ENCODE measurements around the gene AGAP4.
"Not testable (repeated sequence)": the region's sequence is repeated elsewhere in the genome, so short reads cannot be mapped to it uniquely, and the experiment has no call there.

The AGAP4 gene

GRCh38 chr10:45820107-45820830, 27.0 kb downstream of the AGAP4 start:
- not testable (repeated sequence) for H3K27ac ChIP-seq (ENCODE audit: low read depth in 2 of 2, low read length in 2 of 2); H3K4me1 ChIP-seq (ENCODE audit: control insufficient read depth in 2 of 2, insufficient read depth in 2 of 2, low read length in 2 of 2); H3K36me3 ChIP-seq (ENCODE audit: control insufficient read depth in 2 of 2, insufficient read depth in 2 of 2, low read length in 2 of 2); H3K27me3 ChIP-seq (ENCODE audit: control insufficient read depth in 2 of 2, insufficient read depth in 2 of 2, low read length in 2 of 2); H3K9ac ChIP-seq (ENCODE audit: low read depth in 1 of 2, low read length in 2 of 2); H3K4me3 ChIP-seq (ENCODE audit: low read length in 2 of 2); H3K9me3 ChIP-seq (ENCODE audit: control insufficient read depth in 2 of 2, low read length in 2 of 2)

DNA sequence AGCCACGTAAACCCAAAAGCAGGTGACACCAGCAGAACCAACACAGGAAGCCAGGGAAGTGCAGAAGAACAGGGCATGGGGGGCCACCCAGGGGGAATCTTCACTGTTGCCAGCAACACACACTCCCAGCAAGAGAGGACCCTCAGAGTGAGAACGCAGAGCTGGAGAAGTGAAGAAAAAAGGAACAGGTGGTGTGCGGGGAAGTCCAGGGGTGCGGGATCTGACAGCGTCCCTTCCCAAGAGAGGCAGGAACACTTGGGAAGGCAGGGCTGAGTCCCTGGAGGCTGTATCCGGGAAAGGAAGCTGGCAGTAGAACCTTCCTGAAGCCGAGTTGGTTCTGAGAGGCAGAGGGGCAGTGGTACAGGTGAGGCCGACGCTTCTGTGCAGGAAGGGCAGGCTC, 27.7 kb downstream of the AGAP4 start:
- H3K4me3 ChIP-seq (ENCODE audit: low read length in 2 of 2), result no peak overlapping the region
- H3K27ac ChIP-seq (ENCODE audit: low read depth in 2 of 2, low read length in 2 of 2), result no peak overlapping the region
- no peaks in the 10 kb centered on the region for H3K27me3 ChIP-seq (ENCODE audit: control insufficient read depth in 2 of 2, insufficient read depth in 2 of 2, low read length in 2 of 2)
- H3K9ac ChIP-seq (ENCODE audit: low read depth in 1 of 2, low read length in 2 of 2), result no peak overlapping the region
- no peaks in the 10 kb centered on the region for H3K36me3 ChIP-seq (ENCODE audit: control insufficient read depth in 2 of 2, insufficient read depth in 2 of 2, low read length in 2 of 2)
- no peaks in the 10 kb centered on the region for H3K4me1 ChIP-seq (ENCODE audit: control insufficient read depth in 2 of 2, insufficient read depth in 2 of 2, low read length in 2 of 2)
- H3K9me3 ChIP-seq (ENCODE audit: control insufficient read depth in 2 of 2, low read length in 2 of 2), result no peaks in the 10 kb centered on the region

GRCh38 chr10:45817912-45818311, 29.4 kb downstream of the AGAP4 start:
- H3K27me3 ChIP-seq (ENCODE audit: control insufficient read depth in 2 of 2, insufficient read depth in 2 of 2, low read length in 2 of 2), result no peaks in the 10 kb centered on the region
- no peaks in the 10 kb centered on the region for H3K4me1 ChIP-seq (ENCODE audit: control insufficient read depth in 2 of 2, insufficient read depth in 2 of 2, low read length in 2 of 2)

DNA sequence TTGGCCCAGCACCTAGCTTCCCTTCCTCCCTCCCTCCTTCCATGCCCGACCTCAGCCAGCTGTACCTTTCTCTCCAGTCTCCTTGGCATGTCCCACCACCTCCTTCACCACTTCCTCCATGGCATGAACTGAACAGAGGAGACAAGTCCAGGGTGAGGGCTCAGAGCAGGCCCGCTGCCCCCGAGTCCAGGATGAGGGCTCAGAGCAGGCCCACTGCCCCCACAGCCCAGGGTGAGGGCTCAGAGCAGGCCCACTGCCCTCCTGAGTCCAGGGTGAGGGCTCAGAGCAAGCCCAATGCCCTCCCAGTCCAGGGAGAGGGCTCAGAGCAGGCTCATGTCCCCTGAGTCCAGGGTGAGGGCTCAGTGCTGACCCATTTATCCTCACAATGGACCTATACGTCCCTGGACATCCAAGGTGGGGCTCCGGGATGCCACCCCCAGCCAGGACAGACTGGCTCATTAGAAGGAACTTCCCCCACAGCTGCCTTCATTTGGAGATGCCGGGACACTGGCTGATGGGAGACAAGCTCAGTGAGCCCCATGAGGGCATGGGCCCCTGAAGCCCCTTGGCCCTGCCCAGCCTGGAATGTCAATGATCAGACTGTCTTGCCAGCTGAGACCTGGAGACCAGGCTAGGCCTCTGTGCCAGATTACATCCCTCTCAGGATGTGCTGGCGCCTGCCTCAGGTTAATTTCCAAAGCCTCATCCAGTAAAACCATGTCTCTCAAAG, 30.0 kb downstream of the AGAP4 start:
- no peak overlapping the region for H3K9ac ChIP-seq (ENCODE audit: low read depth in 1 of 2, low read length in 2 of 2)
- no peak overlapping the region for H3K27ac ChIP-seq (ENCODE audit: low read depth in 2 of 2, low read length in 2 of 2)
- H3K4me3 ChIP-seq (ENCODE audit: low read length in 2 of 2), result no peak overlapping the region
- H3K9me3 ChIP-seq (ENCODE audit: control insufficient read depth in 2 of 2, low read length in 2 of 2), result no peaks in the 10 kb centered on the region
- no peaks in the 10 kb centered on the region for H3K4me1 ChIP-seq (ENCODE audit: control insufficient read depth in 2 of 2, insufficient read depth in 2 of 2, low read length in 2 of 2)
- H3K36me3 ChIP-seq (ENCODE audit: control insufficient read depth in 2 of 2, insufficient read depth in 2 of 2, low read length in 2 of 2), result no peaks in the 10 kb centered on the region
- no peaks in the 10 kb centered on the region for H3K27me3 ChIP-seq (ENCODE audit: control insufficient read depth in 2 of 2, insufficient read depth in 2 of 2, low read length in 2 of 2)

More at GRCh38 chr10:45817912-45818311, 29.4 kb downstream of the AGAP4 start:
- Histone ChIP-seq H3K9ac (ENCODE audit: low read depth in 1 of 2, low read length in 2 of 2) (no peak overlapping the region), H3K4me3 (ENCODE audit: low read length in 2 of 2) (no peak overlapping the region), H3K27ac (ENCODE audit: low read depth in 2 of 2, low read length in 2 of 2) (no peak overlapping the region), H3K36me3 (ENCODE audit: control insufficient read depth in 2 of 2, insufficient read depth in 2 of 2, low read length in 2 of 2) (no peaks in the 10 kb centered on the region), H3K9me3 (ENCODE audit: control insufficient read depth in 2 of 2, low read length in 2 of 2) (no peaks in the 10 kb centered on the region)

- H3K27ac ChIP-seq (ENCODE audit: low read depth in 2 of 2, low read length in 2 of 2); H3K9me3 ChIP-seq (ENCODE audit: control insufficient read depth in 2 of 2, low read length in 2 of 2); H3K36me3 ChIP-seq (ENCODE audit: control insufficient read depth in 2 of 2, insufficient read depth in 2 of 2, low read length in 2 of 2); H3K9ac ChIP-seq (ENCODE audit: low read depth in 1 of 2, low read length in 2 of 2); H3K27me3 ChIP-seq (ENCODE audit: control insufficient read depth in 2 of 2, insufficient read depth in 2 of 2, low read length in 2 of 2); H3K4me1 ChIP-seq (ENCODE audit: control insufficient read depth in 2 of 2, insufficient read depth in 2 of 2, low read length in 2 of 2); H3K4me3 ChIP-seq (ENCODE audit: low read length in 2 of 2): not testable (repeated sequence)
Measured at GRCh38 chr10:45814146-45814545, 33.2 kb downstream of the AGAP4 start.

DNA sequence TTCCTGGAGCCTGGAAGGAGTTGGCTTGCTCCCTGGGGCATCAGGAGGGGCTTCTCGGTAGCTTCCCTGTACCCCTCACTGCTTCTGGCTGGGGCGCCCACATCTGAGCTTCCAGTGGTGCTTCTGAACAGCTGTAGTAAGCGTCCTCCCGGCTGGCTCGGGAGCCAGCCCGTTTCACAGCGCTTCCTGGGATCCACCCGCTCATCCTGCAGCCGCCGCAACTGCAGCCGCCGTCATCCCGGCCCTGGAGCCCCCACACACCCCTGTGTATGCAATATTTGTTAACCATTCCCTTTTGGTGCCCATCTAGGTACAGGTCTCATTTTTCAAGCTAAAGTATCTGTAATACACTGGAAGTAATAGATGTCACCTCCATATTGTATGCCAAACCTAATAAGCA, 34.3 kb downstream of the AGAP4 start:
- not testable (repeated sequence) for H3K9ac ChIP-seq (ENCODE audit: low read depth in 1 of 2, low read length in 2 of 2); H3K27me3 ChIP-seq (ENCODE audit: control insufficient read depth in 2 of 2, insufficient read depth in 2 of 2, low read length in 2 of 2); H3K36me3 ChIP-seq (ENCODE audit: control insufficient read depth in 2 of 2, insufficient read depth in 2 of 2, low read length in 2 of 2); H3K4me3 ChIP-seq (ENCODE audit: low read length in 2 of 2); H3K4me1 ChIP-seq (ENCODE audit: control insufficient read depth in 2 of 2, insufficient read depth in 2 of 2, low read length in 2 of 2); H3K9me3 ChIP-seq (ENCODE audit: control insufficient read depth in 2 of 2, low read length in 2 of 2); H3K27ac ChIP-seq (ENCODE audit: low read depth in 2 of 2, low read length in 2 of 2)

GRCh38 chr10:45811075-45811474, 36.2 kb downstream of the AGAP4 start:
- Histone ChIP-seq H3K4me3 (ENCODE audit: low read length in 2 of 2) (no peak overlapping the region), H3K36me3 (ENCODE audit: control insufficient read depth in 2 of 2, insufficient read depth in 2 of 2, low read length in 2 of 2) (no peaks in the 10 kb centered on the region), H3K4me1 (ENCODE audit: control insufficient read depth in 2 of 2, insufficient read depth in 2 of 2, low read length in 2 of 2) (no peaks in the 10 kb centered on the region), H3K27ac (ENCODE audit: low read depth in 2 of 2, low read length in 2 of 2) (no peak overlapping the region), H3K27me3 (ENCODE audit: control insufficient read depth in 2 of 2, insufficient read depth in 2 of 2, low read length in 2 of 2) (no peaks in the 10 kb centered on the region), H3K9ac (ENCODE audit: low read depth in 1 of 2, low read length in 2 of 2) (no peak overlapping the region), H3K9me3 (ENCODE audit: control insufficient read depth in 2 of 2, low read length in 2 of 2) (no peaks in the 10 kb centered on the region)

GRCh38 chr10:45809837-45810236, 37.5 kb downstream of the AGAP4 start:
- H3K4me3 ChIP-seq (ENCODE audit: low read length in 2 of 2), result no peak overlapping the region
- no peaks in the 10 kb centered on the region for H3K9me3 ChIP-seq (ENCODE audit: control insufficient read depth in 2 of 2, low read length in 2 of 2)
- H3K27ac ChIP-seq (ENCODE audit: low read depth in 2 of 2, low read length in 2 of 2), result no peak overlapping the region
- no peaks in the 10 kb centered on the region for H3K36me3 ChIP-seq (ENCODE audit: control insufficient read depth in 2 of 2, insufficient read depth in 2 of 2, low read length in 2 of 2)
- H3K9ac ChIP-seq (ENCODE audit: low read depth in 1 of 2, low read length in 2 of 2), result no peak overlapping the region
- no peaks in the 10 kb centered on the region for H3K27me3 ChIP-seq (ENCODE audit: control insufficient read depth in 2 of 2, insufficient read depth in 2 of 2, low read length in 2 of 2)
- no peaks in the 10 kb centered on the region for H3K4me1 ChIP-seq (ENCODE audit: control insufficient read depth in 2 of 2, insufficient read depth in 2 of 2, low read length in 2 of 2)

- H3K4me3 ChIP-seq (ENCODE audit: low read length in 2 of 2); H3K36me3 ChIP-seq (ENCODE audit: control insufficient read depth in 2 of 2, insufficient read depth in 2 of 2, low read length in 2 of 2); H3K4me1 ChIP-seq (ENCODE audit: control insufficient read depth in 2 of 2, insufficient read depth in 2 of 2, low read length in 2 of 2); H3K27ac ChIP-seq (ENCODE audit: low read depth in 2 of 2, low read length in 2 of 2); H3K27me3 ChIP-seq (ENCODE audit: control insufficient read depth in 2 of 2, insufficient read depth in 2 of 2, low read length in 2 of 2); H3K9me3 ChIP-seq (ENCODE audit: control insufficient read depth in 2 of 2, low read length in 2 of 2); H3K9ac ChIP-seq (ENCODE audit: low read depth in 1 of 2, low read length in 2 of 2): not testable (repeated sequence)
Measured at GRCh38 chr10:45804996-45805395, 42.3 kb downstream of the AGAP4 start.

- H3K27ac ChIP-seq (ENCODE audit: low read depth in 2 of 2, low read length in 2 of 2); H3K9ac ChIP-seq (ENCODE audit: low read depth in 1 of 2, low read length in 2 of 2); H3K36me3 ChIP-seq (ENCODE audit: control insufficient read depth in 2 of 2, insufficient read depth in 2 of 2, low read length in 2 of 2); H3K27me3 ChIP-seq (ENCODE audit: control insufficient read depth in 2 of 2, insufficient read depth in 2 of 2, low read length in 2 of 2); H3K4me3 ChIP-seq (ENCODE audit: low read length in 2 of 2); H3K9me3 ChIP-seq (ENCODE audit: control insufficient read depth in 2 of 2, low read length in 2 of 2); H3K4me1 ChIP-seq (ENCODE audit: control insufficient read depth in 2 of 2, insufficient read depth in 2 of 2, low read length in 2 of 2): not testable (repeated sequence)
Measured at GRCh38 chr10:45803060-45804010, 44.0 kb downstream of the AGAP4 start.

Data from mucosa of rectum (tissue), 2 donors.